Hepatocyte (in vitro differentiated cells): ENCODE data around the gene LATS2. TPM values are rescaled to one million over a fixed set of nuclear protein-coding genes. Genes with fewer than 3 reads are reported as not detected.

Experiments
- DNase-seq: peaks from one replicate; pipeline ENCODE4 v3.0.0-alpha.2; 2016; ENCODE audit warnings: low spot score
- H2AFZ ChIP-seq: fragments of 200-600 bp; sonication (generic); 2 replicates; pipeline ENCODE4 v1.6.0; 2016; ENCODE audit warnings: antibody characterized with exemption, mild to moderate bottlenecking
- H3K27ac ChIP-seq: fragments of 200-600 bp; sonication (generic); 2 replicates; pipeline ENCODE4 v1.5.1; 2016; ENCODE audit warnings: mild to moderate bottlenecking
- H3K27me3 ChIP-seq: fragments of 200-600 bp; sonication (generic); 2 replicates; pipeline ENCODE4 v1.6.1; 2016
- H3K36me3 ChIP-seq: fragments of 200-600 bp; sonication (generic); replicated peaks from 2 replicates; pipeline ENCODE4 v1.5.1; 2016; ENCODE audit warnings: low read depth; ENCODE audit not compliant: insufficient read depth
- H3K4me1 ChIP-seq: fragments of 200-600 bp; sonication (generic); 2 replicates; pipeline ENCODE4 v1.5.1; 2016; ENCODE audit warnings: mild to moderate bottlenecking, moderate library complexity; ENCODE audit not compliant: insufficient read depth
- H3K4me2 ChIP-seq: fragments of 200-600 bp; sonication (generic); 2 replicates; pipeline ENCODE4 v1.6.0; 2016
- H3K4me3 ChIP-seq: fragments of 200-600 bp; sonication (generic); 2 replicates; pipeline ENCODE4 v1.5.1; 2016; ENCODE audit warnings: mild to moderate bottlenecking
- H3K79me2 ChIP-seq: fragments of 200-600 bp; sonication (generic); 2 replicates; pipeline ENCODE4 v1.6.0; 2017; ENCODE audit warnings: mild to moderate bottlenecking
- H3K9me2 ChIP-seq: fragments of 200-600 bp; sonication (generic); replicated peaks from 2 replicates; pipeline ENCODE4 v1.6.0; 2017; ENCODE audit warnings: mild to moderate bottlenecking; ENCODE audit not compliant: insufficient read depth
- H3K9me3 ChIP-seq: fragments of 200-600 bp; sonication (generic); 2 replicates; pipeline ENCODE4 v1.5.1; 2016; ENCODE audit warnings: low read depth, mild to moderate bottlenecking
- H4K20me1 ChIP-seq: fragments of 200-600 bp; sonication (generic); 2 replicates; pipeline ENCODE4 v1.6.0; 2016; ENCODE audit warnings: mild to moderate bottlenecking; ENCODE audit not compliant: insufficient read depth, poor library complexity, severe bottlenecking
- EZH2 ChIP-seq: fragments of 200-600 bp; sonication (generic); IDR thresholded peaks from 2 replicates; pipeline ENCODE4 v1.6.1; 2016; ENCODE audit warnings: antibody characterized with exemption, mild to moderate bottlenecking, borderline replicate concordance
- EZH2phosphoT487 ChIP-seq: fragments of 200-600 bp; sonication (generic); IDR thresholded peaks from one replicate; pipeline ENCODE4 v1.6.1; 2018; ENCODE audit warnings: antibody characterized with exemption, mild to moderate bottlenecking, low read depth, moderate library complexity; ENCODE audit not compliant: unreplicated experiment, severe bottlenecking
- WGBS: methylation state at CpG from one replicate; pipeline ENCODE4 v1.1.6; 2016; ENCODE audit warnings: low lambda C conversion rate; ENCODE audit errors: missing lambda C conversion rate; 5-methylcytosine and 5-hydroxymethylcytosine counted together
- polyA plus RNA-seq: library from polyadenylated mRNA; unstranded; fragments of >200 nt; fragmentation: Nextera tagmentation; extraction: Ambion mirVana; gene quantifications from 2 replicates; pipeline ENCODE4 v1.2.1, GENCODE V29; 2016
- total RNA-seq: library from RNA; depleted of rRNA; stranded (reverse); fragments of >200 nt; gene quantifications from 2 replicates; pipeline ENCODE4 v1.2.3, GENCODE V29; 2014
- TF ChIP-seq, protein P1 (sequence below): fragments of 200-600 bp; sonication (generic); IDR thresholded peaks from 2 replicates; pipeline ENCODE4 v1.5.1; 2016; ENCODE audit warnings: antibody characterized with exemption, mild to moderate bottlenecking; ENCODE audit not compliant: poor library complexity

LATS2 gene
- total and polyA plus RNA-seq, 2 experiments from 2014 or later: 6.2 to 15.5 TPM

GRCh38 chr13:21058361-21058760 is 3.0 kb downstream of the LATS2 start:
- H4K20me1 ChIP-seq: peaks cover 62% of the 10 kb centered on the region
- no peaks in the 10 kb centered on the region for H3K9me3 ChIP-seq
- no peak overlapping the region for H3K27ac ChIP-seq
- no peaks in the 10 kb centered on the region for H3K36me3 ChIP-seq
- H3K9me2 ChIP-seq: no peaks in the 10 kb centered on the region
- no peak overlapping the region for H2AFZ ChIP-seq
- H3K79me2 ChIP-seq: peaks cover 70% of the 10 kb centered on the region
- H3K4me3 ChIP-seq: no peak overlapping the region
- TF ChIP-seq, protein P1, sequence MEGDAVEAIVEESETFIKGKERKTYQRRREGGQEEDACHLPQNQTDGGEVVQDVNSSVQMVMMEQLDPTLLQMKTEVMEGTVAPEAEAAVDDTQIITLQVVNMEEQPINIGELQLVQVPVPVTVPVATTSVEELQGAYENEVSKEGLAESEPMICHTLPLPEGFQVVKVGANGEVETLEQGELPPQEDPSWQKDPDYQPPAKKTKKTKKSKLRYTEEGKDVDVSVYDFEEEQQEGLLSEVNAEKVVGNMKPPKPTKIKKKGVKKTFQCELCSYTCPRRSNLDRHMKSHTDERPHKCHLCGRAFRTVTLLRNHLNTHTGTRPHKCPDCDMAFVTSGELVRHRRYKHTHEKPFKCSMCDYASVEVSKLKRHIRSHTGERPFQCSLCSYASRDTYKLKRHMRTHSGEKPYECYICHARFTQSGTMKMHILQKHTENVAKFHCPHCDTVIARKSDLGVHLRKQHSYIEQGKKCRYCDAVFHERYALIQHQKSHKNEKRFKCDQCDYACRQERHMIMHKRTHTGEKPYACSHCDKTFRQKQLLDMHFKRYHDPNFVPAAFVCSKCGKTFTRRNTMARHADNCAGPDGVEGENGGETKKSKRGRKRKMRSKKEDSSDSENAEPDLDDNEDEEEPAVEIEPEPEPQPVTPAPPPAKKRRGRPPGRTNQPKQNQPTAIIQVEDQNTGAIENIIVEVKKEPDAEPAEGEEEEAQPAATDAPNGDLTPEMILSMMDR: no peak
- no peak for TF ChIP-seq EZH2phosphoT487
- TF ChIP-seq EZH2: no peak
- peaks cover 20% of the 10 kb centered on the region for H3K4me1 ChIP-seq
- WGBS: 33% methylated on average over 2 of the region's 2 CpGs
- no peaks in the 10 kb centered on the region for H3K27me3 ChIP-seq
- peak overlapping the region; percentile 94 for H3K4me2 ChIP-seq
- DNase-seq: no peak

GRCh38 chr13:21055511-21056045 is 5.8 kb downstream of the LATS2 start:
- WGBS: 86% methylated on average over 2 of the region's 2 CpGs
- H3K4me2 ChIP-seq: no peak overlapping the region

DNA sequence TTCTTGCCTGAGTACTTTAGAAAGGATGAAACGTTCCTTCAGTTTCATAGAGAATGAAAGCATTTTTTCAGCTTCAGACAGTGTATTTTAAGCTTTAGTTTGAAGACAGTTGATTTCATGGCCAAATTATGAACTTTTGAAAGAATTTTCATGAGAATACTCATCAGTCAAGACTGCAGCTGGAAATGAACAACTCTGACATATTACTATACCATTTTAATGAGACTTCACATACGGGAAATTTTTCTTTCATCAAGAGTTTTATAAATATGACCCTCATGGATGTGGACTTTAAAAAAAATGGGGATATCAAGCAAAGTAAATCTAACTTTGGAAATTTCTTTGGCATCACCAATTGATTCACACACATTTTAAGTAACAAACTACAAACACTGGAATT is 6.4 kb downstream of the LATS2 start:
- 35% methylated on average over 2 of the region's 2 CpGs for WGBS
- Histone ChIP-seq H4K20me1 (peaks cover 88% of the 10 kb centered on the region), H3K27ac (no peak overlapping the region), H3K9me2 (no peaks in the 10 kb centered on the region), H2AFZ (no peak overlapping the region), H3K4me3 (no peak overlapping the region), H3K79me2 (peaks cover 99% of the 10 kb centered on the region), H3K27me3 (no peaks in the 10 kb centered on the region), H3K36me3 (no peaks in the 10 kb centered on the region), H3K4me2 (no peak overlapping the region), H3K9me3 (no peaks in the 10 kb centered on the region), H3K4me1 (peaks cover 17% of the 10 kb centered on the region)
- no peak for DNase-seq
- TF ChIP-seq EZH2phosphoT487 (no peak), EZH2 (no peak)
- TF ChIP-seq, protein P1: no peak

More at GRCh38 chr13:21055511-21056045, 5.8 kb downstream of the LATS2 start:
- TF ChIP-seq EZH2phosphoT487 (no peak), EZH2 (no peak)
- TF ChIP-seq, protein P1: no peak
- no peaks in the 10 kb centered on the region for H3K9me3 ChIP-seq
- H3K27ac ChIP-seq: no peak overlapping the region
- no peaks in the 10 kb centered on the region for H3K36me3 ChIP-seq
- H3K27me3 ChIP-seq: no peaks in the 10 kb centered on the region
- DNase-seq: no peak
- H3K4me1 ChIP-seq: peaks cover 17% of the 10 kb centered on the region
- H2AFZ ChIP-seq: no peak overlapping the region
- H3K79me2 ChIP-seq: peaks cover 97% of the 10 kb centered on the region
- no peak overlapping the region for H3K4me3 ChIP-seq
- H4K20me1 ChIP-seq: peaks cover 86% of the 10 kb centered on the region
- H3K9me2 ChIP-seq: no peaks in the 10 kb centered on the region
